ENCODE results near the gene NPHP3.

The NPHP3 gene

DNA sequence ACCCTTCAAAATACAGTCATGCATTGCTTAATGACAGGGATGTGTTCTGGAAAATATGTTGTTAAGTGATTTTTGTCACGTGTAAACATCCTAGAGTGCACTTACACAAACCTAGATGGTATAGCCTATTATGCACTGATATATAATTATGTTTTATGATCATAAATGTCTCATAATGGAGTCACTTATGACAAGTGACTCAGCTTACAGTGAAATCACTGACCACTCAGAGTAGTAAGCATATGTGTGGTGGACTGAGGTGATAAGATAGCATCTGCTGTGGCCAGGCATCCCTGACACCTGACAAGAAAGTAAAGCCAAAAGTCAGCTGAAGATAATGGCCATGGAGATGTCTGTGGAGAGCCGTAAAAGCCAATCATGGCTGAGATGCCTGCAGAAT lies 68.0 kb downstream of the NPHP3 start:
- ATAC-seq (ENCODE audit: insufficient read depth, low read depth) (no peak), DNase-seq (no peak)
- TF ChIP-seq, protein P1, sequence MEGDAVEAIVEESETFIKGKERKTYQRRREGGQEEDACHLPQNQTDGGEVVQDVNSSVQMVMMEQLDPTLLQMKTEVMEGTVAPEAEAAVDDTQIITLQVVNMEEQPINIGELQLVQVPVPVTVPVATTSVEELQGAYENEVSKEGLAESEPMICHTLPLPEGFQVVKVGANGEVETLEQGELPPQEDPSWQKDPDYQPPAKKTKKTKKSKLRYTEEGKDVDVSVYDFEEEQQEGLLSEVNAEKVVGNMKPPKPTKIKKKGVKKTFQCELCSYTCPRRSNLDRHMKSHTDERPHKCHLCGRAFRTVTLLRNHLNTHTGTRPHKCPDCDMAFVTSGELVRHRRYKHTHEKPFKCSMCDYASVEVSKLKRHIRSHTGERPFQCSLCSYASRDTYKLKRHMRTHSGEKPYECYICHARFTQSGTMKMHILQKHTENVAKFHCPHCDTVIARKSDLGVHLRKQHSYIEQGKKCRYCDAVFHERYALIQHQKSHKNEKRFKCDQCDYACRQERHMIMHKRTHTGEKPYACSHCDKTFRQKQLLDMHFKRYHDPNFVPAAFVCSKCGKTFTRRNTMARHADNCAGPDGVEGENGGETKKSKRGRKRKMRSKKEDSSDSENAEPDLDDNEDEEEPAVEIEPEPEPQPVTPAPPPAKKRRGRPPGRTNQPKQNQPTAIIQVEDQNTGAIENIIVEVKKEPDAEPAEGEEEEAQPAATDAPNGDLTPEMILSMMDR (IDR thresholded peaks at IDR 0.05; ENCODE audit: borderline replicate concordance, extremely low read depth, low read length, poor library complexity, severe bottlenecking) = no peak
- no peak for TF ChIP-seq EZH2 (IDR thresholded peaks at IDR 0.05; ENCODE audit: borderline replicate concordance, low read depth, low read length, severe bottlenecking)
- Histone ChIP-seq H3K4me2 (ENCODE audit: insufficient read depth, low read length) (no peak overlapping the region), H3K27me3 (ENCODE audit: insufficient read depth, low read length, poor library complexity) (no peaks in the 10 kb centered on the region), H2AFZ (ENCODE audit: low read depth, low read length) (no peak overlapping the region), H3K9me3 (ENCODE audit: insufficient read depth, low read length, severe bottlenecking) (no peaks in the 10 kb centered on the region), H3K9ac (ENCODE audit: low read depth, low read length) (no peak overlapping the region), H3K4me1 (ENCODE audit: insufficient read depth, low read length) (peaks cover 22% of the 10 kb centered on the region), H3K36me3 (ENCODE audit: insufficient read depth, low read length) (no peaks in the 10 kb centered on the region; the same call in 1 of the 2 replicates), H3K79me2 (ENCODE audit: insufficient read depth, low read length) (peaks cover 6% of the 10 kb centered on the region), H3K27ac (ENCODE audit: low read length) (no peak overlapping the region), H4K20me1 (ENCODE audit: insufficient read depth, low read length) (no peaks in the 10 kb centered on the region), H3K4me3 (ENCODE audit: low read depth in 1 of 2, low read length in 2 of 2) (no peak overlapping the region)

DNA sequence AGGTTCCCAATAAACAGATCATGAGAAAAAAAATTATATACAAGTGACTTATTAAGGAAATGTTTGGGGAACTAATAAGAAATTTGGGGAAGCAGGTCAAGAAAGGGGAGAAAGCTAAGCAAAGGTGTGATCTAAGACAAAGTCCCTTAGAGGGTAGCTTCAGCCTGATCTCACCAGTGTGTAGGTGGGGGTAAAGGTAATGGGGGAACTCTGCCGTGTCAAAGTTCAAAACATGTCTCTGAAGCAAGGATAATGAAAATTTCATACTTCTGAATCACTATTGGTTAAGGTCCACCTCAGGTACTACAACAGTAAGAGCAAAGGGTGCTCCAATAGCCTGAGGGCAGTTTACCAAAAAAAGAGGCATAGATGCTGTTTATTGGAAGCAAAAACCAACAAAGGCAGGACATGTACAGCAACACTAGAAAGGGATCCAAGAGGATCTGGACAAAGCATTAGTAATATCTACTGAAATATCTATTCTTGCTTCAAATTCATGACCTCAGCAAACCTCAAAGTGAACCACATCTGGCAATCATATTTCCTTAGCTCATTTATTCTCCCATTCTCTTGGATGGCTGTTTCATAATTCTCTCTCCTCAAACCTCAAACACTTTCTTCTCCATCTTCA lies 69.5 kb downstream of the NPHP3 start:
- Histone ChIP-seq H4K20me1 (ENCODE audit: insufficient read depth, low read length) (no peaks in the 10 kb centered on the region), H3K9ac (ENCODE audit: low read depth, low read length) (no peak overlapping the region), H3K4me3 (ENCODE audit: low read depth in 1 of 2, low read length in 2 of 2) (no peak overlapping the region), H3K36me3 (ENCODE audit: insufficient read depth, low read length) (no peaks in the 10 kb centered on the region), H3K27me3 (ENCODE audit: insufficient read depth, low read length, poor library complexity) (no peaks in the 10 kb centered on the region), H3K4me2 (ENCODE audit: insufficient read depth, low read length) (no peak overlapping the region), H3K4me1 (ENCODE audit: insufficient read depth, low read length) (peaks cover 9% of the 10 kb centered on the region), H3K9me3 (ENCODE audit: insufficient read depth, low read length, severe bottlenecking) (no peaks in the 10 kb centered on the region), H3K79me2 (ENCODE audit: insufficient read depth, low read length) (no peaks in the 10 kb centered on the region), H2AFZ (ENCODE audit: low read depth, low read length) (no peak overlapping the region), H3K27ac (ENCODE audit: low read length) (no peak overlapping the region)
- no peak for ATAC-seq (ENCODE audit: insufficient read depth, low read depth)
- no peak for TF ChIP-seq EZH2 (IDR thresholded peaks at IDR 0.05; ENCODE audit: borderline replicate concordance, low read depth, low read length, severe bottlenecking)
- TF ChIP-seq, protein P1 (IDR thresholded peaks at IDR 0.05; ENCODE audit: borderline replicate concordance, extremely low read depth, low read length, poor library complexity, severe bottlenecking) = no peak
- DNase-seq = no peak

GRCh38 chr3:132650153-132650552 lies 72.1 kb downstream of the NPHP3 start:
- Histone ChIP-seq H3K27me3 (ENCODE audit: insufficient read depth, low read length, poor library complexity) (no peaks in the 10 kb centered on the region), H3K36me3 (ENCODE audit: insufficient read depth, low read length) (no peaks in the 10 kb centered on the region), H3K27ac (ENCODE audit: low read length) (no peak overlapping the region), H3K4me1 (ENCODE audit: insufficient read depth, low read length) (no peaks in the 10 kb centered on the region), H3K4me2 (ENCODE audit: insufficient read depth, low read length) (no peak overlapping the region), H3K4me3 (ENCODE audit: low read depth in 1 of 2, low read length in 2 of 2) (no peak overlapping the region), H2AFZ (ENCODE audit: low read depth, low read length) (no peak overlapping the region), H3K79me2 (ENCODE audit: insufficient read depth, low read length) (no peaks in the 10 kb centered on the region), H3K9me3 (ENCODE audit: insufficient read depth, low read length, severe bottlenecking) (no peaks in the 10 kb centered on the region), H3K9ac (ENCODE audit: low read depth, low read length) (no peak overlapping the region), H4K20me1 (ENCODE audit: insufficient read depth, low read length) (no peaks in the 10 kb centered on the region)
- TF ChIP-seq EZH2 (IDR thresholded peaks at IDR 0.05; ENCODE audit: borderline replicate concordance, low read depth, low read length, severe bottlenecking) = no peak
- TF ChIP-seq, protein P1 (IDR thresholded peaks at IDR 0.05; ENCODE audit: borderline replicate concordance, extremely low read depth, low read length, poor library complexity, severe bottlenecking) = no peak
- ATAC-seq (ENCODE audit: insufficient read depth, low read depth) (no peak), DNase-seq (no peak)

All from DND-41 (cell line).